Left ventricle myocardium inferior (tissue), 1 donor: ENCODE measurements around the gene TRIM45. TPM values are rescaled to one million over a fixed set of nuclear protein-coding genes. Genes with fewer than 3 reads are reported as not detected.

Experiments used
- DNase-seq: peaks from one replicate; pipeline ENCODE4 v3.0.0-alpha.2; 2020
- H3K27ac ChIP-seq: fragments of 200-600 bp; replicated peaks from 2 replicates; pipeline ENCODE4 v1.8.0; 2021
- H3K27me3 ChIP-seq: fragments of 200-600 bp; 2 replicates; pipeline ENCODE4 v1.8.0; 2021; ENCODE audit warnings: low read depth
- H3K36me3 ChIP-seq: fragments of 200-600 bp; 2 replicates; pipeline ENCODE4 v1.8.0; 2021
- H3K4me1 ChIP-seq: fragments of 200-600 bp; 2 replicates; pipeline ENCODE4 v1.8.0; 2021
- H3K4me3 ChIP-seq: fragments of 200-600 bp; 2 replicates; pipeline ENCODE4 v1.8.0; 2021; ENCODE audit warnings: mild to moderate bottlenecking, moderate library complexity
- H3K9me3 ChIP-seq: fragments of 200-600 bp; replicated peaks from 2 replicates; pipeline ENCODE4 v1.8.0; 2021
- CTCF ChIP-seq: fragments of 200-600 bp; IDR thresholded peaks from 2 replicates; pipeline ENCODE4 v1.8.0; 2021; ENCODE audit warnings: antibody characterized with exemption, mild to moderate bottlenecking, borderline replicate concordance
- intact Hi-C: fragments of 100-400 bp; cut with micrococcal nuclease; formaldehyde crosslinking; loops from one replicate; pipeline ENCODE4 v1.11.0; 2022
- microRNA-seq: library from miRNA; unstranded; fragments of <30 nt; microRNA quantifications from one replicate; pipeline ENCODE4 v1.2.0, GENCODE V29; 2020
- total RNA-seq: library from RNA; stranded (reverse); fragmentation: NEBNext Ultra II Directional; extraction: Animal tissue kit (Norgen Biotek cat#: 25700); gene quantifications from one replicate; pipeline ENCODE4 v1.2.1, GENCODE V29; 2021
- donor health status: DM: no; HTN: yes; CAD: no; lungs with severe emphysema.

Gene TRIM45
- total RNA-seq, 1 donor from 2014 or later: 13.0 TPM

DNA sequence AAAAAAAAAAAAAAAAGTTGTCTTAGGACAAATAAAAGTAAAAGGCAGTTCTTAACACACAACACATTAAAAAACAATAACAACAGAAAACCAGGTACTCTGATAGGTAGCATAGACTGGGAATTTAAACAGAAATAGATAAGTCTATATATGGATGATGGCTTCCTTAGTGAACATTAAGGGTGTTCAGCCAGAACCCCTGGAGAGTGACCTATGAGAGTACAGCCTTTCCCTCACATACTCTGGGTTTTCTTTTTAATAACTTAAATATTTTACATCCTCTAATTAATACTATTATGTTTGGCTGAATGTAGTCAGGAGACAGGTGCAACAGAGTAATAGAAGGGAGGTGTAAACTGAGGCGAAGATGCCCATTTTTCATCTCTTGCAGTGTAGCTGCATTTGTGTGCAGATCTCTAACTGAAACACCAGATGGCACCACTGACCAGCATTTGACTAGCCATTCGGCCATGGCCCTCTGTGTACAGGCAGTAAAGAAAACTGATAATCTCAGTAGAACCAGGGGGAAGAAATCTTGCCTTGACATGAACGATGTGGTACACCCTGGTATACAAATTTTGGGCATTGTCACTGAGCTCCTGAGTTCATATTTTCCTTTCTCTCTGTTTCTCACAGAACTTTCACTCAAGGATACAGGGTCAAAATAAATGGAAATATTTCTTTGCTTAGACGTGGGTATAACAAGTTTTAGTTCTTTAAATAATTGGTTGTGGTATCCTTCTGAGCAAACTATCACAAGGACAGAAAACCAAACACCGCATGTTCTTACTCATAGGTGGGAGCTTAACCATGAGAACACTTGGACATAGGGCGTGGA is 53.8 kb downstream of the TRIM45 start:
- no peaks in the 10 kb centered on the region for H3K27me3 ChIP-seq
- no peak overlapping the region for H3K4me3 ChIP-seq
- intact Hi-C loops: loop anchor here (10.0 kb wide), 2 partner anchors 217 to 687 kb away; no protein-coding TSS in a partner anchor
- peak; percentile 86 for TF ChIP-seq CTCF
- H3K9me3 ChIP-seq: no peaks in the 10 kb centered on the region
- no peaks in the 10 kb centered on the region for H3K4me1 ChIP-seq
- H3K36me3 ChIP-seq: no peaks in the 10 kb centered on the region
- DNase-seq: peak; percentile 19
- no peak overlapping the region for H3K27ac ChIP-seq

DNA sequence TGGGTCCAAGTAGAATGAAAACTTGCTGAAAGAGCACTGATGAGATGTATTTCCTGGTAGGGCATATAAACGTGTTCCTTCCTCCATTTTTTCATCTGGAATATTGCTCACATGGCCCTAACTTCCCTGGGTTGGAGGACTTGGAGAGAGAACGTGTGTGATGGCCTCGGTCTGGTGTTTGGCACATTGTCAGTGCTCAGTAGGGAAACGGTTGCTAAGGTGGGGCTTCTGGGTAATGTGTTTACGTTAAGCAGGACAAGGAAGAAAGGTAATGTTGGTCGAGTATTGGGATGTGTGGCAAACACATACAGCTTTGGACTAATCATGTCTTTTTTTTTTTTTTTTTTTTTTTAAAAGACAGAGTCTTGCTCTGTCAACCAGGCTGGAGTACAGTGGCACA is 55.2 kb downstream of the TRIM45 start:
- intact Hi-C loops: loop anchor here (10.0 kb wide), 2 partner anchors 218 to 688 kb away; no protein-coding TSS in a partner anchor
- Histone ChIP-seq H3K27ac (no peak overlapping the region), H3K9me3 (no peaks in the 10 kb centered on the region), H3K4me3 (no peak overlapping the region), H3K27me3 (no peaks in the 10 kb centered on the region), H3K4me1 (no peaks in the 10 kb centered on the region), H3K36me3 (no peaks in the 10 kb centered on the region)
- no peak for TF ChIP-seq CTCF
- DNase-seq: no peak

GRCh38 chr1:117061986-117062415 is 59.5 kb downstream of the TRIM45 start:
- Histone ChIP-seq H3K27me3 (no peaks in the 10 kb centered on the region), H3K27ac (no peak overlapping the region), H3K36me3 (no peaks in the 10 kb centered on the region), H3K4me1 (peaks cover 20% of the 10 kb centered on the region), H3K9me3 (no peaks in the 10 kb centered on the region), H3K4me3 (no peak overlapping the region)
- no peak for TF ChIP-seq CTCF
- DNase-seq: no peak
- intact Hi-C loops: loop anchor here (10.0 kb wide), 2 partner anchors 223 to 693 kb away; no protein-coding TSS in a partner anchor

Small RNAs within 50 kb of the gene (microRNA-seq; reads per million reads assigned to microRNA genes)
- gene MIR942: 5.0 reads per million, percentile 13 among the genes with 10 or more reads in this experiment

Other genes with a start within 250 kb of the TRIM45 start
- 111 TPM for gene PTGFRN, start 211.8 kb downstream of the TRIM45 start, total RNA-seq
- 0.74 TPM for gene CD101, start 120.0 kb downstream of the TRIM45 start, total RNA-seq
- gene TTF2, start 61.4 kb downstream of the TRIM45 start, total RNA-seq: 6.4 TPM
- not detected for gene VTCN1, start 89.2 kb upstream of the TRIM45 start, total RNA-seq
- 23.3 TPM for gene MAN1A2, start 245.7 kb upstream of the TRIM45 start, total RNA-seq